SHP77 treated with DMSO at 0.1 percent for 48 hours (cell line): ENCODE measurements around the gene ADPRHL1.
A peak's percentile ranks its signal among the peaks of the same experiment; 100 is the strongest.
"Not testable (repeated sequence)": the region's sequence is repeated elsewhere in the genome, so short reads cannot be mapped to it uniquely, and the experiment has no call there.

Experiments
- DNase-seq: peaks from one replicate; lab custom pipeline; 2025; lab: John Stamatoyannopoulos, UW

The ADPRHL1 gene

GRCh38 chr13:113456116-113456702 is 2.9 kb upstream of the ADPRHL1 start:
- DNase-seq = no peak

- no peak for DNase-seq
Measured at GRCh38 chr13:113455384-113455783, 2.1 kb upstream of the ADPRHL1 start.

GRCh38 chr13:113454936-113455335 is 1.6 kb upstream of the ADPRHL1 start:
- no peak for DNase-seq

- no peak for DNase-seq
Measured at GRCh38 chr13:113452466-113452865, 822 bp downstream of the ADPRHL1 start.

GRCh38 chr13:113451951-113452421 is 1.3 kb downstream of the ADPRHL1 start:
- no peak for DNase-seq

- DNase-seq = peak; percentile 64
Measured at GRCh38 chr13:113450861-113451620, 2.2 kb downstream of the ADPRHL1 start.

- peak; percentile 34 for DNase-seq
Measured at GRCh38 chr13:113450348-113450744, 2.9 kb downstream of the ADPRHL1 start.

- DNase-seq = no peak
Measured at GRCh38 chr13:113449693-113450347, 3.5 kb downstream of the ADPRHL1 start.

GRCh38 chr13:113448885-113449692 is 4.2 kb downstream of the ADPRHL1 start:
- peak; percentile 99 for DNase-seq

- DNase-seq = no peak
Measured at GRCh38 chr13:113448545-113448884, 4.8 kb downstream of the ADPRHL1 start.

- DNase-seq = no peak
Measured at GRCh38 chr13:113447596-113447995, 5.7 kb downstream of the ADPRHL1 start.

GRCh38 chr13:113446488-113446854 is 6.8 kb downstream of the ADPRHL1 start:
- no peak for DNase-seq

- no peak for DNase-seq
Measured at GRCh38 chr13:113445791-113446487, 7.3 kb downstream of the ADPRHL1 start.

GRCh38 chr13:113443991-113444390 is 9.3 kb downstream of the ADPRHL1 start:
- no peak for DNase-seq

- DNase-seq = no peak
Measured at GRCh38 chr13:113442985-113443362, 10.3 kb downstream of the ADPRHL1 start.

GRCh38 chr13:113442354-113442984 is 10.8 kb downstream of the ADPRHL1 start:
- DNase-seq = no peak

- DNase-seq = no peak
Measured at GRCh38 chr13:113441661-113442060, 11.6 kb downstream of the ADPRHL1 start.

GRCh38 chr13:113437408-113438010 is 15.8 kb downstream of the ADPRHL1 start:
- DNase-seq = no peak

GRCh38 chr13:113436866-113437265 is 16.4 kb downstream of the ADPRHL1 start:
- not testable (repeated sequence) for DNase-seq

- DNase-seq = not testable (repeated sequence)
Measured at GRCh38 chr13:113435907-113436306, 17.4 kb downstream of the ADPRHL1 start.

- no peak for DNase-seq
Measured at GRCh38 chr13:113433391-113433916, 19.8 kb downstream of the ADPRHL1 start.
